GM06990 (cell line): ENCODE measurements around the gene LMO7.

Experiments
- DNase-seq: peaks from one replicate; pipeline ENCODE4 v3.0.0-alpha.2; 2011; ENCODE audit not compliant: insufficient read length; ENCODE audit errors: extremely low read depth
- H3K27me3 ChIP-seq: replicated peaks from 2 replicates; pipeline ENCODE4 v1.6.0; 2011; ENCODE audit warnings: low read length; ENCODE audit not compliant: control insufficient read depth, insufficient read depth
- H3K36me3 ChIP-seq: 2 replicates; pipeline ENCODE4 v1.5.1; 2011; ENCODE audit warnings: low read length; ENCODE audit not compliant: control insufficient read depth, insufficient read depth
- H3K4me3 ChIP-seq: replicated peaks from 2 replicates; pipeline ENCODE4 v1.5.1; 2011; ENCODE audit warnings: low read depth, mild to moderate bottlenecking, control low read depth, low read length
- CTCF ChIP-seq: IDR thresholded peaks from 2 replicates; pipeline ENCODE4 v1.5.1; 2011; ENCODE audit warnings: low read length, control low read depth, mild to moderate bottlenecking, inconsistent platforms; ENCODE audit not compliant: insufficient read depth, poor library complexity, severe bottlenecking

The LMO7 gene

GRCh38 chr13:75811841-75812240 is 175.7 kb downstream of the LMO7 start:
- Histone ChIP-seq H3K36me3 (no peaks in the 10 kb centered on the region), H3K4me3 (no peak overlapping the region), H3K27me3 (no peaks in the 10 kb centered on the region)
- TF ChIP-seq CTCF = no peak
- no peak for DNase-seq

GRCh38 chr13:75812751-75813181 is 176.6 kb downstream of the LMO7 start:
- H3K36me3 ChIP-seq = no peaks in the 10 kb centered on the region
- DNase-seq = no peak
- no peak for TF ChIP-seq CTCF
- no peak overlapping the region for H3K4me3 ChIP-seq
- no peaks in the 10 kb centered on the region for H3K27me3 ChIP-seq

GRCh38 chr13:75813323-75813722 is 177.2 kb downstream of the LMO7 start:
- no peak overlapping the region for H3K4me3 ChIP-seq
- DNase-seq = no peak
- TF ChIP-seq CTCF = no peak
- no peaks in the 10 kb centered on the region for H3K36me3 ChIP-seq
- no peaks in the 10 kb centered on the region for H3K27me3 ChIP-seq

GRCh38 chr13:75818179-75818967 is 182.2 kb downstream of the LMO7 start:
- no peak overlapping the region for H3K4me3 ChIP-seq
- H3K36me3 ChIP-seq = no peaks in the 10 kb centered on the region; the same call in 1 of the 2 replicates
- no peaks in the 10 kb centered on the region for H3K27me3 ChIP-seq
- no peak for TF ChIP-seq CTCF
- DNase-seq = no peak

GRCh38 chr13:75818968-75819225 is 182.8 kb downstream of the LMO7 start:
- TF ChIP-seq CTCF = no peak
- H3K4me3 ChIP-seq = no peak overlapping the region
- no peaks in the 10 kb centered on the region; the same call in 1 of the 2 replicates for H3K36me3 ChIP-seq
- no peak for DNase-seq
- H3K27me3 ChIP-seq = no peaks in the 10 kb centered on the region

- TF ChIP-seq CTCF = no peak
These were observed 189.0 kb downstream of the LMO7 start for GRCh38 chr13:75825161-75825560.

More at GRCh38 chr13:75825161-75825560, 189.0 kb downstream of the LMO7 start:
- H3K27me3 ChIP-seq = no peaks in the 10 kb centered on the region
- no peak for DNase-seq
- H3K4me3 ChIP-seq = no peak overlapping the region
- H3K36me3 ChIP-seq = no peaks in the 10 kb centered on the region
